ENCODE measurements around the gene RASSF1. TPM values are rescaled to one million over a fixed set of nuclear protein-coding genes. Genes with fewer than 3 reads are reported as not detected.

Gene RASSF1
- total and polyA plus RNA-seq, 2 donors (not counting 3 experiments of a cell fraction or from before 2014, with no cell fraction given) = 31.9 to 59.7 TPM

GRCh38 chr3:50382722-50383121, 42.1 kb upstream of the RASSF1 start:
- FAIRE-seq = no peak
- no TSS peak for BruUV-seq (replicated peaks)
- TF ChIP-seq POLR2AphosphoS5 (IDR thresholded peaks at IDR 0.05; ENCODE audit: insufficient read depth, low read depth, low read length) (no peak), MAX (IDR thresholded peaks at IDR 0.05; ENCODE audit: insufficient read depth, insufficient read length) (no peak), EZH2 (IDR thresholded peaks at IDR 0.05; ENCODE audit: borderline replicate concordance, low read depth, low read length, severe bottlenecking) (no peak), FOS (IDR thresholded peaks at IDR 0.05; ENCODE audit: borderline replicate concordance, insufficient read depth, low read length) (no peak)
- Histone ChIP-seq H3K9ac (replicated peaks; ENCODE audit: extremely low read depth, insufficient read depth, low read length) (no peak overlapping the region), H3K79me2 (ENCODE audit: control insufficient read depth, insufficient read depth, low read length) (no peaks in the 10 kb centered on the region), H4K20me1 (replicated peaks; ENCODE audit: control insufficient read depth, extremely low read depth, insufficient read depth, low read length) (no peaks in the 10 kb centered on the region), H3K9me3 (replicated peaks; ENCODE audit: control insufficient read depth, insufficient read depth, low read length) (no peaks in the 10 kb centered on the region), H2AFZ (ENCODE audit: low read depth, low read length) (no peak overlapping the region), H3K9me1 (replicated peaks; ENCODE audit: control insufficient read depth, extremely low read depth, insufficient read depth, low read length) (no peaks in the 10 kb centered on the region), H3K4me2 (ENCODE audit: insufficient read depth, low read length) (no peak overlapping the region), H3K4me3 (replicated peaks in 1 of 3; ENCODE audit: insufficient read depth in 1 of 3, low read depth in 1 of 3, low read length in 3 of 3) (no peak overlapping the region), H3K36me3 (ENCODE audit: control insufficient read depth in 2 of 2, extremely low read depth in 1 of 2, insufficient read depth in 2 of 2, low read length in 2 of 2) (no peaks in the 10 kb centered on the region), H3K27ac (ENCODE audit: insufficient read depth, low read depth, low read length) (no peak overlapping the region), H3K27me3 (ENCODE audit: control insufficient read depth in 2 of 2, insufficient read depth in 2 of 2, low read length in 2 of 2) (no peaks in the 10 kb centered on the region), H3K4me1 (ENCODE audit: control insufficient read depth, extremely low read depth, insufficient read depth, low read length) (no peaks in the 10 kb centered on the region)
- ChIA-PET POLR2A (no interaction called here), CTCF (no interaction called here)
- intact Hi-C loops (cut with micrococcal nuclease) (no loop called here), dilution Hi-C loops (cut with MboI; ENCODE audit: extremely low pct_ligation_motif_present, low sequenced_read_pairs) (no loop called here)
- DNase-seq (ENCODE audit: low read depth, low spot score) = no peak

GRCh38 chr3:50381383-50381782, 40.7 kb upstream of the RASSF1 start:
- Histone ChIP-seq H3K4me1 (ENCODE audit: control insufficient read depth, extremely low read depth, insufficient read depth, low read length) (no peaks in the 10 kb centered on the region), H4K20me1 (replicated peaks; ENCODE audit: control insufficient read depth, extremely low read depth, insufficient read depth, low read length) (no peaks in the 10 kb centered on the region), H3K4me3 (replicated peaks in 1 of 3; ENCODE audit: insufficient read depth in 1 of 3, low read depth in 1 of 3, low read length in 3 of 3) (no peak overlapping the region), H3K27ac (ENCODE audit: insufficient read depth, low read depth, low read length) (no peak overlapping the region), H3K79me2 (ENCODE audit: control insufficient read depth, insufficient read depth, low read length) (no peaks in the 10 kb centered on the region), H3K9me1 (replicated peaks; ENCODE audit: control insufficient read depth, extremely low read depth, insufficient read depth, low read length) (no peaks in the 10 kb centered on the region), H3K36me3 (ENCODE audit: control insufficient read depth in 2 of 2, extremely low read depth in 1 of 2, insufficient read depth in 2 of 2, low read length in 2 of 2) (no peaks in the 10 kb centered on the region), H3K9ac (replicated peaks; ENCODE audit: extremely low read depth, insufficient read depth, low read length) (no peak overlapping the region), H3K27me3 (ENCODE audit: control insufficient read depth in 2 of 2, insufficient read depth in 2 of 2, low read length in 2 of 2) (no peaks in the 10 kb centered on the region), H3K9me3 (replicated peaks; ENCODE audit: control insufficient read depth, insufficient read depth, low read length) (no peaks in the 10 kb centered on the region), H2AFZ (ENCODE audit: low read depth, low read length) (no peak overlapping the region), H3K4me2 (ENCODE audit: insufficient read depth, low read length) (no peak overlapping the region)
- CTCF ChIA-PET = interaction anchor here (1.3 kb wide), 1 partner anchor 161 kb away, joined by 6 read pairs; no protein-coding TSS in a partner anchor
- POLR2A ChIA-PET = interaction anchor here (0.6 kb wide), 1 partner anchor 138 kb away, joined by 3 read pairs; no protein-coding TSS in a partner anchor
- FAIRE-seq = no peak
- intact Hi-C loops (cut with micrococcal nuclease) = no loop called here
- TF ChIP-seq POLR2A (IDR thresholded peaks at IDR 0.05; ENCODE audit: low read depth, low read length) (no peak), JUN (IDR thresholded peaks at IDR 0.05; ENCODE audit: borderline replicate concordance, insufficient read depth, insufficient read length, low read depth) (no peak), POLR2AphosphoS5 (IDR thresholded peaks at IDR 0.05; ENCODE audit: insufficient read depth, low read depth, low read length) (no peak), EZH2 (IDR thresholded peaks at IDR 0.05; ENCODE audit: borderline replicate concordance, low read depth, low read length, severe bottlenecking) (no peak), FOS (IDR thresholded peaks at IDR 0.05; ENCODE audit: borderline replicate concordance, insufficient read depth, low read length) (no peak), MAX (IDR thresholded peaks at IDR 0.05; ENCODE audit: insufficient read depth, insufficient read length) (no peak), MYC (IDR thresholded peaks at IDR 0.05; ENCODE audit: low read depth, low read length) (no peak), GATA2 (IDR thresholded peaks at IDR 0.05; ENCODE audit: insufficient read depth, insufficient read length, low read depth, low read length) (no peak), CTCF (IDR thresholded peaks at IDR 0.05; ENCODE audit: extremely low read depth in 1 of 2, insufficient read depth in 1 of 2, low read depth in 1 of 2, low read length in 2 of 2) (no peak)
- dilution Hi-C loops (cut with MboI; ENCODE audit: extremely low pct_ligation_motif_present, low sequenced_read_pairs) = no loop called here
- BruUV-seq (replicated peaks) = no TSS peak
- DNase-seq (ENCODE audit: low read depth, low spot score) = no peak

Data from endothelial cell of umbilical vein (primary cell).